ENCODE data around the gene OPCML.

The OPCML gene

GRCh38 chr11:133501643-133502539 lies 30.4 kb downstream of the OPCML start:
- no peak for FAIRE-seq

- FAIRE-seq, result no peak
Observed at GRCh38 chr11:133500936-133501335, 31.4 kb downstream of the OPCML start.

GRCh38 chr11:133500435-133500834 lies 31.9 kb downstream of the OPCML start:
- no peak for FAIRE-seq

- no peak for FAIRE-seq
Observed at GRCh38 chr11:133498969-133499368, 33.3 kb downstream of the OPCML start.

GRCh38 chr11:133497477-133498140 lies 34.7 kb downstream of the OPCML start:
- no peak for FAIRE-seq

GRCh38 chr11:133492895-133493294 lies 39.4 kb downstream of the OPCML start:
- no peak for FAIRE-seq

GRCh38 chr11:133491680-133492383 lies 40.5 kb downstream of the OPCML start:
- no peak for FAIRE-seq

GRCh38 chr11:133480722-133481121 lies 51.6 kb downstream of the OPCML start:
- FAIRE-seq, result no peak

GRCh38 chr11:133479209-133479608 lies 53.1 kb downstream of the OPCML start:
- no peak for FAIRE-seq

GRCh38 chr11:133477251-133477625 lies 55.1 kb downstream of the OPCML start:
- no peak for FAIRE-seq

- no peak for FAIRE-seq
Observed at GRCh38 chr11:133476570-133477250, 55.6 kb downstream of the OPCML start.

- FAIRE-seq, result no peak
Observed at GRCh38 chr11:133474461-133474860, 57.8 kb downstream of the OPCML start.

GRCh38 chr11:133467686-133468085 lies 64.6 kb downstream of the OPCML start:
- FAIRE-seq, result no peak

GRCh38 chr11:133443206-133443747 lies 89.0 kb downstream of the OPCML start:
- FAIRE-seq, result no peak

GRCh38 chr11:133441964-133442660 lies 90.2 kb downstream of the OPCML start:
- no peak for FAIRE-seq

- FAIRE-seq, result no peak
Observed at GRCh38 chr11:133425992-133426391, 106.3 kb downstream of the OPCML start.

- no peak for FAIRE-seq
Observed at GRCh38 chr11:133425245-133425644, 107.1 kb downstream of the OPCML start.

GRCh38 chr11:133418218-133418617 lies 114.1 kb downstream of the OPCML start:
- no peak for FAIRE-seq

- FAIRE-seq, result no peak
Observed at GRCh38 chr11:133414506-133414905, 117.8 kb downstream of the OPCML start.

GRCh38 chr11:133413703-133414102 lies 118.6 kb downstream of the OPCML start:
- no peak for FAIRE-seq

GRCh38 chr11:133409799-133410198 lies 122.5 kb downstream of the OPCML start:
- FAIRE-seq, result no peak

GRCh38 chr11:133408936-133409335 lies 123.4 kb downstream of the OPCML start:
- no peak for FAIRE-seq
